ENCODE measurements around the gene MADCAM1. TPM values are rescaled to one million over a fixed set of nuclear protein-coding genes. Genes with fewer than 3 reads are reported as not detected.

Gene MADCAM1
- total and polyA plus RNA-seq, 2 of the 8 experiments (the other 6 are each of a cell fraction or from before 2014, with no cell fraction given), result 2.3 to 3.0 TPM

GRCh38 chr19:470701-471100 is 25.6 kb upstream of the MADCAM1 start:
- Histone ChIP-seq H3K4me2 (ENCODE audit: insufficient read depth in 1 of 2, low read depth in 2 of 2, low read length in 2 of 2) (no peak overlapping the region), H2BK120ac (replicated peaks; ENCODE audit: low read depth, low read length) (no peak overlapping the region), H2AK5ac (ENCODE audit: low read depth, low read length) (no peak overlapping the region), H3K27ac (ENCODE audit: low read depth, low read length) (no peak overlapping the region), H3K23ac (ENCODE audit: insufficient read length) (no peak overlapping the region), H3K4me3 (ENCODE audit: extremely low read depth in 1 of 4, insufficient read depth in 2 of 4, low read depth in 3 of 4, low read length in 4 of 4) (no peak overlapping the region), H2BK12ac (ENCODE audit: low read depth, low read length) (no peak overlapping the region), H2BK15ac (ENCODE audit: low read length) (no peak overlapping the region), H3K4ac (replicated peaks; ENCODE audit: insufficient read length, low read depth, low read length) (no peak overlapping the region), H3K14ac (ENCODE audit: insufficient read length) (no peak overlapping the region), H3K36me3 (ENCODE audit: control insufficient read depth in 2 of 4, insufficient read depth in 4 of 4, low read length in 3 of 4) (no peaks in the 10 kb centered on the region), H4K5ac (ENCODE audit: insufficient read length, low read depth, low read length) (no peak overlapping the region), H4K20me1 (replicated peaks in 1 of 2; ENCODE audit: control insufficient read depth in 1 of 2, insufficient read depth in 2 of 2, low read length in 2 of 2) (no peaks in the 10 kb centered on the region), H2AFZ (ENCODE audit: low read length) (no peak overlapping the region), H4K8ac (ENCODE audit: extremely low read depth, insufficient read depth, low read length) (no peak overlapping the region), H3K79me1 (ENCODE audit: low read depth, low read length) (no peaks in the 10 kb centered on the region), H3K9ac (replicated peaks in 1 of 4; ENCODE audit: extremely low read depth in 1 of 4, low read depth in 3 of 4, low read length in 3 of 4) (no peak overlapping the region), H3K79me2 (ENCODE audit: control insufficient read depth in 1 of 2, insufficient read depth in 2 of 2, low read length in 2 of 2) (no peaks in the 10 kb centered on the region), H4K91ac (replicated peaks; ENCODE audit: insufficient read length, low read length) (no peak overlapping the region), H3K23me2 (ENCODE audit: low read depth, low read length) (peaks cover 15% of the 10 kb centered on the region; the same call in 1 of the 2 replicates), H3K56ac (replicated peaks; ENCODE audit: insufficient read length, low read depth, low read length) (no peak overlapping the region), H2BK20ac (ENCODE audit: low read length) (no peak overlapping the region), H2BK5ac (ENCODE audit: low read depth, low read length) (no peak overlapping the region), H3K18ac (ENCODE audit: extremely low read depth, low read length) (no peak overlapping the region), H3K4me1 (replicated peaks in 1 of 4; ENCODE audit: control insufficient read depth in 3 of 4, insufficient read depth in 4 of 4, low read length in 3 of 4) (no peaks in the 10 kb centered on the region), H3K27me3 (replicated peaks in 1 of 4; ENCODE audit: control insufficient read depth in 3 of 4, extremely low read depth in 1 of 4, insufficient read depth in 3 of 4, low read length in 3 of 4) (no peaks in the 10 kb centered on the region; a peak in 1 of 7 replicates), H3K9me3 (ENCODE audit: insufficient read depth in 2 of 2, low read depth in 1 of 2, low read length in 1 of 2) (no peaks in the 10 kb centered on the region)
- CTCF ChIA-PET (ENCODE audit: partially characterized antibody), result interaction anchor here (1.2 to 1.7 kb wide), 3 partner anchors 9 to 87 kb away, joined by 4 to 7 read pairs (median 4); no protein-coding TSS in a partner anchor
- FAIRE-seq (no peak), DNase-seq (ENCODE audit: low read depth in 1 of 2, low spot score in 2 of 2) (no peak)
- WGBS, 2 experiments (ENCODE audit: extremely low coverage in 1 of 2, insufficient coverage in 1 of 2, insufficient read length in 1 of 2, insufficient replicate concordance in 2 of 2, low coverage in 1 of 2, low lambda C conversion rate in 2 of 2, missing lambda C conversion rate in 1 of 2), result 88% methylated on average over 20 of the region's 20 CpGs; no CpG with 5 or more reads in 1 of the 2 experiments
- POLR2A ChIA-PET (ENCODE audit: partially characterized antibody), result interaction anchor here (1.1 kb wide), 1 partner anchor 10 kb away, joined by 4 read pairs; the partner anchor contains the start of gene SHC2
- TF ChIP-seq POLR2A (IDR thresholded peaks at IDR 0.05; ENCODE audit: control extremely low read depth in 1 of 2, low read depth in 2 of 2, low read length in 2 of 2), result no peak
- TF ChIP-seq SAP30 (IDR thresholded peaks at IDR 0.05; ENCODE audit: insufficient read depth, insufficient replicate concordance, low read length), result no peak
- TF ChIP-seq EGR1 (IDR thresholded peaks at IDR 0.05; ENCODE audit: borderline replicate concordance, low read depth, low read length), result no peak
- TF ChIP-seq NRF1 (IDR thresholded peaks at IDR 0.05; ENCODE audit: low read depth, low read length), result no peak
